ENCODE data around the gene LACTBL1.
A peak's percentile ranks its signal among the peaks of the same experiment; 100 is the strongest.
"Not testable (repeated sequence)": the region's sequence is repeated elsewhere in the genome, so short reads cannot be mapped to it uniquely, and the experiment has no call there.

The LACTBL1 gene

GRCh38 chr1:22976461-22977243 is 4.0 kb upstream of the LACTBL1 start:
- DNase-seq (ENCODE audit: low read depth in 2 of 2), result peak in 1 of 2 donors; percentile 5

GRCh38 chr1:22976127-22976460 is 3.4 kb upstream of the LACTBL1 start:
- DNase-seq (ENCODE audit: low read depth in 2 of 2), result no peak

GRCh38 chr1:22975694-22976093 is 3.0 kb upstream of the LACTBL1 start:
- no peak for DNase-seq (ENCODE audit: low read depth in 2 of 2)

GRCh38 chr1:22971611-22972405 is 858 bp downstream of the LACTBL1 start:
- DNase-seq (ENCODE audit: low read depth in 2 of 2), result no peak

DNA sequence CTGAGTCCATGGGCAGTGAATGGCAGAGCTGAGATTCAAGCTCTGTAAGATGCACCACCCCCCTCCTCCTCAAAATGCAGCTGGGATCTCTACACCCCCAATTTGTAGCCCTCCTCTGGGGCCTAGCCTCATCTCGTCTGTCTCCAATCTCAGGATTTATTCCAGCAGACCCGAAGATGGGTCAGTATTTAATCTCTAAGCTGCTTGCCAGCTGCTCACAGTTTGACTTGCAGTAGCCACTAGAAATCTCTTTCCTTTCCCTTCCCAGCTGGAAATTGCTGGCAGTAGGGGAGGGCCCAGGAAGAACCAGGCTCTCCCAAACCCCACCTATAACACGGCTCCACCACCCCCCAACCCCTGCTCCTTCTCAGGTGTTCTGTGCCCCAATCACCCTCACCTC is 1.5 kb downstream of the LACTBL1 start:
- DNase-seq (ENCODE audit: low read depth in 2 of 2), result no peak

DNA sequence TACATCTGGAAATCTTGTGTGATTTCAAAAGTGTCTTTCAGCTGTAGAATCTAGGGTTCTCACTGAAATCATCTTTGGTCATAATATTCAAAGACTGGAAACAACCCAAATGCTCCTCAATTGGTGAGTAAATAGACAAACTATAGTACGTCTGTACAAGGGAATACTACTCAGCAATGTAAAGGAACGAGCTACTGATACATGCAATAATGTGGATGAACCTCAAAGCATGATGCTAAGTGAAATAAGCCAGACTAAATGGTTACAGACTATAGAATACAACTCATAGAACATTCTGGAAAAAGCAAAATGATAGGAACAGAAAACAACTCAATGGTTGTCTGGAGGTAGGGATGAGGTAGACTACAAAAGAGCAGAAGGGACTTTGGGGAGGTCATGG is 2.6 kb downstream of the LACTBL1 start:
- no peak for DNase-seq (ENCODE audit: low read depth in 2 of 2)

GRCh38 chr1:22969304-22969709 is 3.4 kb downstream of the LACTBL1 start:
- DNase-seq (ENCODE audit: low read depth in 2 of 2), result no peak

DNA sequence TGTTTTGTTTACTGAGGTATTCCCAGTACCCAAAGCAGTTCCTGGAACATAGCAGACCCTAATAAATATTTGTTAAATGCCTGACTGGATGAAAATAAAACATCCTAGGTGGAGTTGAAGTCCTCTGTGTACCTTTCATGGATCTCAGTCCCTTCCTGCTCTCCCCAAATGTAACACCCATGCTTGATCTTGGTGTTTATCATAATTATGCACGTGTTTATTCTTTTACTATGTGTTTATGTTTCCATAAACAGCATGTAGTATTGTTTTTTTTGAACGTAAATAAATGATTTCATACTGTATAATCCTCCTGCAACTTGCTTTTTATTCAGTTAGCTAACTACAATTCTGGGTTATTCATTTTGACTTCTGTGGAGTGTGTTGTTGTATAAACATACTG is 4.8 kb downstream of the LACTBL1 start:
- no peak for DNase-seq (ENCODE audit: low read depth in 2 of 2)

DNA sequence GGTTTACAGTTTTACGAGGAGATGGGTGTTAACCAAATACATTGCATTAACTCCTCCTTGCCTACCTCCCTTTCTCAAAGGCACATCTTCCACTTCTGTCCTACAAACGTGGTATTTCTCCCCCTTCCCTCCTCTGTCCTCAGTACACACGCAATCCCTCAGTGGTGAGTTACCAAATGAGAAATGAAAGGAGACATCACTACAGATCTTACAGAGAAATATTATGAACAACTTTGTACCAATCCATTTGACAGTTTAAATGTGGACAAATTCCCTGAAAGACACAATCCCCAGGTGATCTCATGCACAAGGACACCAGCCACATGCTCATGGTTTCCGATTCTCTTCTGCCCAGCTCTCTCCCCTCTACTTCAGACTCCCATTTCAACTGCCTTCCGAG is 6.4 kb downstream of the LACTBL1 start:
- no peak for DNase-seq (ENCODE audit: low read depth in 2 of 2)

DNA sequence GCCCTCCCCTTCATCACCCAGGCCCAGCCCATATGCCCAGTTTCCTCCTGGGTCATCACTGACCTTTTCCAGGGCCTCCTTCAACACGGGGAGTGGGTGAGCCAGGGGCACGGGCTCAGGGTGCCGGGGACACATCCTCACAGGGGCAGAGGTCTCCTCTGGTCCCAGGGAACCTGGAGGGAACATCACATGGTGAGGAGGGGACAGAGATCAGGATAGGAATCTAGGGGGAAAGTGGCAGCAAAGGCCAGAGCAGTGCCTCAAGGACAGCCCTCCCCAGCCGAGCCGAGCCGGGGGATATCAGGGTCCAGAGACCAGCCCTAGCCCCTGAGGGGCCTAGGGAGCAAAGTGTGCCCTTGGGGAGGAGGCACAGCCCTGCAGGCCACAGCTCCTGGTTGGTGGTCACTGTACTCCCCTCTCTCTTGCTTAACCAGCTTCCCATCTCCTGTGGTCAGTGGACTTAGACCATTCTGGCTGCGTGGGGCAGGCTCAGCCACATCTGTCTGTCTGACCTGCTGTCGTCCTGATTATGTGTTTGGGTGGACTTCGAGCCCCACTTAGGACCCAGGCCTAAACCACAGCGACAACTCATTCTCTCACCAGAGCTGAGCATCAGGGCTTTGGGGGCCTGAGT is 9.5 kb downstream of the LACTBL1 start:
- no peak for DNase-seq (ENCODE audit: low read depth in 2 of 2)

GRCh38 chr1:22962558-22962957 is 10.1 kb downstream of the LACTBL1 start:
- DNase-seq (ENCODE audit: low read depth in 2 of 2), result no peak

GRCh38 chr1:22959545-22960360 is 12.9 kb downstream of the LACTBL1 start:
- no peak for DNase-seq (ENCODE audit: low read depth in 2 of 2)

DNA sequence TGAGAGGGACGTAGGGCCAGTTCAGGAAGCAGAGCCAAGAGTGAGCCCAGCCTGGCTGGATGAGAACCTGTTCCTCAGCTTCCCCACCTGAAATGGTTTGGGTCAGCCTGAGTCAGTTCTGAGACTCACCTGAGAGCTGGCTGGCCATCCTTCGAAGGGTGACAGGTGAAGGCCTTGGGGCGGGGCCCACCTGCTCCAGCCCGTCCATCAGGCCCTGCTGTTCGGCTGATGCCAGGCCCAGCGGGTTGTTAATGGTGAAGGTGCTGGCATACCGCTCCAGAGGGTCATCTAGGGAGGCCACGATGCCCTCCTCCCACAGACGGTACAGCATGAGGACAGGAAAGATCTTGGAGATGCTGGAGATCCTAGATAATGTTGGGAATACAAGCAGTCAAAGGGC is 14.1 kb downstream of the LACTBL1 start:
- DNase-seq (ENCODE audit: low read depth in 2 of 2), result no peak

DNA sequence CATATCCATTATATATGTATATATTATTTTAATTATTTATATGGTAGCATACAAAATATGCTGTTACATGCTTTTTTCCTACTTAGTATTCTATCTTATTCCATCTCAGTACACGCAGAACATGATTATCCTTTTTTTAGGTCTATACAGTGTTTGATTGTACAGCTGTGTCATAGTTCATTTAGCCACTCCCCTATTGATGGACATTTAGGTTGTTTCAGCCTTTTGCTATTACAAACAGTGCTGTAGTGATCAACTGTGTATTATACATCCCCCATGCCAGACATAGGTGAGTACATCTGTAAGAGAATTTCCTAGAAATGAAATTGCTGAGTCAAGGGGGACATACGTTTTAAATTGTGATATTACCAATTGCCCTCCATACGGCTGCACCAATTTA is 15.6 kb downstream of the LACTBL1 start:
- DNase-seq (ENCODE audit: low read depth in 2 of 2), result no peak

DNA sequence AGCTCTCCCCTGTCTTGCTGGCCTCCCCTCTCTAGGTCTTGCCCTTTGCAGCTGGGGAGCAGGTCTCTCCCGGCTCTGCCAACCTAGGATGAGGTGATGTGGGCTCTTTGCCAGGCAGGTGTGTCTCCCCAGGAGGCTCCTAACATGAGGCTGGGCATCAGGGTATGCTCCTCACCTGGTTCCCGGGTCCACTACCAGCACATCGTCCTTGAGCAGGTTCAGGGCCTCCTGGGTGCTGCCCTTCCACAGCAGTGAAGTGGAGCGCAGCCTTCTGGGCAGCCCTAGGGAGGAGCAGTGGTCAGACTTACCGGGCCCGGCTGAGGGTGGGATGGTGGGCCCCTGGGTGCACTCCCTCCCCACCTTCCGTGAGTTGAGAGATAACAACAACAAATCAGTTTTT is 17.5 kb downstream of the LACTBL1 start:
- no peak for DNase-seq (ENCODE audit: low read depth in 2 of 2)

DNA sequence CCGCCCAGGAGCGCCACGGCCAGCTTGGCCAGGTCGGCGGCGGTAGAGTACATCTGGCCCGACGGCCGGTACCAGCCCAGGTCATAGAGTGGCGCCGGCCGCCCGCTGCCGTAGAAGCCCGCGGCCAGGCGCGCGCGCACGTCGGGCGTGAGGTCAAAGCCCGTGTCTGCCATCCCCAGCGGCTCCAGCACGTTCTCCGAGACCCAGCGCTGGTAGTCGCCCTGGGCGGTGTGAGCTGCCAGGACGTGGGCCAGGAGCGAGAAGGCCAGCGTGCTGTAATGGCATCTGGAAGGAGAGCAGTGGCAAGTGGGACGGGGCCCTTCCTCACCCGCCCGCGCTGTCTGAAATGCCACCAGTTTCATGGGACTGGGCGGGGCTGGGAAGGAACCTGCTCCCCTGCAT is 18.9 kb downstream of the LACTBL1 start:
- no peak for DNase-seq (ENCODE audit: low read depth in 2 of 2)

- no peak for DNase-seq (ENCODE audit: low read depth in 2 of 2)
Measured at GRCh38 chr1:22953057-22953739, 19.5 kb downstream of the LACTBL1 start.

GRCh38 chr1:22952694-22953056 is 20.0 kb downstream of the LACTBL1 start:
- DNase-seq (ENCODE audit: low read depth in 2 of 2), result no peak

DNA sequence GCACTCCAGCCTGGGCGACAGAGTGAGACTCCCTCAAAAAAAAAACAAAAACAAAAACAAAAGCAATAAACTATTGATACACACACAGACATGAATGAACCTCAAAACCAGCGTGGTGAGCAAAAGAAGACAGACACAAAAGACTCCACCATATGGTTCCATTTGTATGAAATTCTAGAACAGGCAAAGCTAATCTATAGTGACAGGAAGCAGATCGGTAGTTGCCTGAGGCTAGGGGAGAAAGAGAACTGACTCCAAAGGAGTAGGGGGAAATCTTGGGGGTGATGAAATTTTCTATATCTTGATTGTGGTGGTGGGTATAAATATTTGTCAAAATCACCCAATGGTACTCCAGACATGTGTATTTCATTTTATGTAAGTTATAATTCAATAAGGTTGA is 20.9 kb downstream of the LACTBL1 start:
- DNase-seq (ENCODE audit: low read depth in 2 of 2), result no peak

- no peak for DNase-seq (ENCODE audit: low read depth in 2 of 2)
Measured at GRCh38 chr1:22949822-22950331, 22.8 kb downstream of the LACTBL1 start.

GRCh38 chr1:22945171-22945570 is 27.5 kb downstream of the LACTBL1 start:
- DNase-seq (ENCODE audit: low read depth in 2 of 2), result not testable (repeated sequence)
